HepG2 (cell line): ENCODE data around the gene ECE2. TPM values are rescaled to one million over a fixed set of nuclear protein-coding genes. Genes with fewer than 3 reads are reported as not detected.

ENCODE experiments used
- HNRNPH1 ChIP-seq: fragments of 200-400 bp; formaldehyde crosslinking; optimal IDR thresholded peaks from 2 replicates; pipeline ENCODE3; 2017; ENCODE audit warnings: mild to moderate bottlenecking, low read depth, low read length
- HNRNPL ChIP-seq: fragments of 200-400 bp; formaldehyde crosslinking; IDR thresholded peaks from 2 replicates; pipeline ENCODE4 v1.6.1; 2017; ENCODE audit warnings: mild to moderate bottlenecking, low read depth, low read length
- JARID2 ChIP-seq: sonication (generic); formaldehyde crosslinking; IDR thresholded peaks from 2 replicates; pipeline ENCODE4 v1.8.1; 2023; ENCODE audit warnings: missing genetic modification reagents, inconsistent platforms; ENCODE audit not compliant: insufficient replicate concordance
- MAFG ChIP-seq: sonication (generic); formaldehyde crosslinking; IDR thresholded peaks from 2 replicates; pipeline ENCODE4 v1.5.1; 2020; ENCODE audit warnings: mild to moderate bottlenecking, missing genetic modification reagents
- PRMT3 ChIP-seq: sonication (generic); formaldehyde crosslinking; IDR thresholded peaks from 2 replicates; pipeline ENCODE4 v1.8.1; 2022; ENCODE audit warnings: low read depth, mild to moderate bottlenecking, moderate library complexity, missing genetic modification reagents, borderline replicate concordance
- SMAD3 ChIP-seq: sonication (generic); formaldehyde crosslinking; IDR thresholded peaks from 2 replicates; pipeline ENCODE4 v1.4.0; 2020; ENCODE audit warnings: missing genetic modification reagents
- TMF1 ChIP-seq: sonication (generic); formaldehyde crosslinking; IDR thresholded peaks from 2 replicates; pipeline ENCODE4 v1.8.1; 2022; ENCODE audit warnings: low read depth, missing genetic modification reagents
- XBP1 ChIP-seq: sonication (generic); formaldehyde crosslinking; IDR thresholded peaks from 2 replicates; pipeline ENCODE4 v1.5.0; 2020; ENCODE audit warnings: missing genetic modification reagents
- ZFP36L2 ChIP-seq: sonication (generic); formaldehyde crosslinking; IDR thresholded peaks from 2 replicates; pipeline ENCODE4 v1.4.0; 2020; ENCODE audit warnings: missing genetic modification reagents
- ZFP37 ChIP-seq: sonication (generic); formaldehyde crosslinking; IDR thresholded peaks from 2 replicates; pipeline ENCODE4 v1.4.0; 2020; ENCODE audit warnings: missing genetic modification reagents, borderline replicate concordance
- ZNF407 ChIP-seq: sonication (generic); formaldehyde crosslinking; IDR thresholded peaks from one replicate; pipeline ENCODE4 v1.5.1; 2020; ENCODE audit warnings: mild to moderate bottlenecking, missing genetic modification reagents; ENCODE audit errors: not compliant biosample characterization
- ZNF484 ChIP-seq: sonication (generic); formaldehyde crosslinking; IDR thresholded peaks from 2 replicates; pipeline ENCODE4 v1.5.1; 2020; ENCODE audit warnings: mild to moderate bottlenecking, low read depth, missing genetic modification reagents, borderline replicate concordance
- ZNF552 ChIP-seq: sonication (generic); formaldehyde crosslinking; IDR thresholded peaks from 2 replicates; pipeline ENCODE4 v1.9.0; 2022; ENCODE audit warnings: missing genetic modification reagents, mild to moderate bottlenecking, borderline replicate concordance
- polyA plus RNA-seq, 8 experiments: library from polyadenylated mRNA; depleted of rRNA in 3 of 8; stranded (reverse) in 7 of 8; unstranded in 1 of 8; fragments of >200 nt; fragmentation: Illumina TruSeq in 4 of 8; extraction: Trizol in 4 of 8; gene quantifications; 2 replicates each; pipeline versions ENCODE4 v1.2.1 to v1.2.3, GENCODE V29; 2011 to 2016; ENCODE audit warnings: low read depth in 4 of 8, missing spikeins in 1 of 8, mixed read lengths in 1 of 8; ENCODE audit not compliant: insufficient read depth in 1 of 8
- total RNA-seq, 5 experiments: library from RNA; depleted of rRNA; stranded (reverse); fragments of >200 nt; fragmentation: Illumina TruSeq; extraction: Trizol; gene quantifications; 2 replicates each; pipeline ENCODE4 v1.2.3, GENCODE V29; 2016; ENCODE audit warnings: low read depth in 1 of 5
- TF ChIP-seq, protein P1 (sequence below): sonication (generic); formaldehyde crosslinking; IDR thresholded peaks from 2 replicates; pipeline ENCODE4 v1.5.0; 2020; ENCODE audit warnings: mild to moderate bottlenecking, missing genetic modification reagents, borderline replicate concordance
- TF ChIP-seq, protein P2 (sequence below): sonication (generic); formaldehyde crosslinking; IDR thresholded peaks from 2 replicates; pipeline ENCODE4 v1.4.0; 2020; ENCODE audit warnings: mild to moderate bottlenecking, missing genetic modification reagents

The ECE2 gene
- total and polyA plus RNA-seq, 2 of the 13 experiments (the other 11 are each of a cell fraction or from before 2014, with no cell fraction given) = not detected

- no peak for TF ChIP-seq XBP1 (CRISPR knock-in tag)
- 0 out of 2 replicates have a peak, but pooled peaks have one; percentile 85 for TF ChIP-seq ZNF484
- no peak for TF ChIP-seq ZFP37
- TF ChIP-seq MAFG (CRISPR knock-in tag) = no peak
- no peak for TF ChIP-seq ZNF552 (CRISPR knock-in tag)
- 0 out of 2 replicates have a peak, but pooled peaks have one; percentile 55 for TF ChIP-seq ZFP36L2 (CRISPR knock-in tag)
- TF ChIP-seq HNRNPH1 = no peak
- no peak; the same call in 1 of the 2 replicates for TF ChIP-seq TMF1
- peak; percentile 82 for TF ChIP-seq HNRNPL
- TF ChIP-seq, protein P1, sequence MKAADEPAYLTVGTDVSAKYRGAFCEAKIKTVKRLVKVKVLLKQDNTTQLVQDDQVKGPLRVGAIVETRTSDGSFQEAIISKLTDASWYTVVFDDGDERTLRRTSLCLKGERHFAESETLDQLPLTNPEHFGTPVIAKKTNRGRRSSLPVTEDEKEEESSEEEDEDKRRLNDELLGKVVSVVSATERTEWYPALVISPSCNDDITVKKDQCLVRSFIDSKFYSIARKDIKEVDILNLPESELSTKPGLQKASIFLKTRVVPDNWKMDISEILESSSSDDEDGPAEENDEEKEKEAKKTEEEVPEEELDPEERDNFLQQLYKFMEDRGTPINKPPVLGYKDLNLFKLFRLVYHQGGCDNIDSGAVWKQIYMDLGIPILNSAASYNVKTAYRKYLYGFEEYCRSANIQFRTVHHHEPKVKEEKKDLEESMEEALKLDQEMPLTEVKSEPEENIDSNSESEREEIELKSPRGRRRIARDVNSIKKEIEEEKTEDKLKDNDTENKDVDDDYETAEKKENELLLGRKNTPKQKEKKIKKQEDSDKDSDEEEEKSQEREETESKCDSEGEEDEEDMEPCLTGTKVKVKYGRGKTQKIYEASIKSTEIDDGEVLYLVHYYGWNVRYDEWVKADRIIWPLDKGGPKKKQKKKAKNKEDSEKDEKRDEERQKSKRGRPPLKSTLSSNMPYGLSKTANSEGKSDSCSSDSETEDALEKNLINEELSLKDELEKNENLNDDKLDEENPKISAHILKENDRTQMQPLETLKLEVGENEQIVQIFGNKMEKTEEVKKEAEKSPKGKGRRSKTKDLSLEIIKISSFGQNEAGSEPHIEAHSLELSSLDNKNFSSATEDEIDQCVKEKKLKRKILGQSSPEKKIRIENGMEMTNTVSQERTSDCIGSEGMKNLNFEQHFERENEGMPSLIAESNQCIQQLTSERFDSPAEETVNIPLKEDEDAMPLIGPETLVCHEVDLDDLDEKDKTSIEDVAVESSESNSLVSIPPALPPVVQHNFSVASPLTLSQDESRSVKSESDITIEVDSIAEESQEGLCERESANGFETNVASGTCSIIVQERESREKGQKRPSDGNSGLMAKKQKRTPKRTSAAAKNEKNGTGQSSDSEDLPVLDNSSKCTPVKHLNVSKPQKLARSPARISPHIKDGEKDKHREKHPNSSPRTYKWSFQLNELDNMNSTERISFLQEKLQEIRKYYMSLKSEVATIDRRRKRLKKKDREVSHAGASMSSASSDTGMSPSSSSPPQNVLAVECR (CRISPR knock-in tag) = peak; percentile 85
- TF ChIP-seq SMAD3 (CRISPR knock-in tag) = peak; percentile 52; the same call in 1 of the 2 replicates
- TF ChIP-seq ZNF407 = peak; percentile 28
- TF ChIP-seq JARID2 (CRISPR knock-in tag) = no peak
- TF ChIP-seq, protein P2, sequence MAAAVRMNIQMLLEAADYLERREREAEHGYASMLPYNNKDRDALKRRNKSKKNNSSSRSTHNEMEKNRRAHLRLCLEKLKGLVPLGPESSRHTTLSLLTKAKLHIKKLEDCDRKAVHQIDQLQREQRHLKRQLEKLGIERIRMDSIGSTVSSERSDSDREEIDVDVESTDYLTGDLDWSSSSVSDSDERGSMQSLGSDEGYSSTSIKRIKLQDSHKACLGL (CRISPR knock-in tag) = peak; percentile 89
- TF ChIP-seq PRMT3 = no peak
These were observed 27.1 kb upstream of the ECE2 start, which contains the start of gene ALG3 (continued) for GRCh38 chr3:184248454-184249411.
